ENCODE measurements around the gene C2orf42.

GRCh38 chr2:70214365-70214764 lies 23.5 kb upstream of the C2orf42 start:
- no peak for TF ChIP-seq CTCF (conservative IDR thresholded peaks at IDR 0.05; ENCODE audit: low read depth, low read length)
- TF ChIP-seq EZH2 (IDR thresholded peaks at IDR 0.05; ENCODE audit: low read length, unreplicated experiment): no peak
- TF ChIP-seq EZH2phosphoT487 (IDR thresholded peaks at IDR 0.05; ENCODE audit: borderline replicate concordance, low read length): no peak
